ENCODE measurements around the gene CTU2. TPM values are rescaled to one million over a fixed set of nuclear protein-coding genes. Genes with fewer than 3 reads are reported as not detected.

Gene CTU2
- total RNA-seq, 1 experiment from 2014 or later, result 39.4 TPM

DNA sequence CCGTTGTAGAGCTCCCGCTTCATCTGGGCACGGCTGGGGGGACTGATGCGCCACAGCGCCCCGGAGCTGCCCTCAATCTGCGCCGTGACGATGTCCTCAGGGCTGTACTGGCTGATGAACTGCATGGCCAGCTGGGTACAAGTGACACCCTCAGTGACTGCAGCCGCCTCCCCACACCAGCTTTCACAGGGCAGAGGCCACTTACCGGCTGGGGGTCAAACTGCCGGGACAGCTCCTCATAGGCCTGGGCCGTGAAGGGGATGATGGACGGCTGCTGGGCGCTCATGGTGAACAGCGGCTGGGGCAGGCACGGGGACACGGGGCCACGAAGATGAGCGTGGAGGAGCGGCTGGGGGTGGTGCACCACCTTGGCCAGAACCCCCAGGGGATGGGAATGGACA, 10.3 kb downstream of the CTU2 start:
- H2AFZ ChIP-seq (ENCODE audit: low read length), result no peak overlapping the region
- H3K4me1 ChIP-seq (ENCODE audit: insufficient read depth, low read length), result no peaks in the 10 kb centered on the region
- TF ChIP-seq EZH2 (IDR thresholded peaks at IDR 0.05; ENCODE audit: low read length, unreplicated experiment), result no peak
- TF ChIP-seq, protein P1, sequence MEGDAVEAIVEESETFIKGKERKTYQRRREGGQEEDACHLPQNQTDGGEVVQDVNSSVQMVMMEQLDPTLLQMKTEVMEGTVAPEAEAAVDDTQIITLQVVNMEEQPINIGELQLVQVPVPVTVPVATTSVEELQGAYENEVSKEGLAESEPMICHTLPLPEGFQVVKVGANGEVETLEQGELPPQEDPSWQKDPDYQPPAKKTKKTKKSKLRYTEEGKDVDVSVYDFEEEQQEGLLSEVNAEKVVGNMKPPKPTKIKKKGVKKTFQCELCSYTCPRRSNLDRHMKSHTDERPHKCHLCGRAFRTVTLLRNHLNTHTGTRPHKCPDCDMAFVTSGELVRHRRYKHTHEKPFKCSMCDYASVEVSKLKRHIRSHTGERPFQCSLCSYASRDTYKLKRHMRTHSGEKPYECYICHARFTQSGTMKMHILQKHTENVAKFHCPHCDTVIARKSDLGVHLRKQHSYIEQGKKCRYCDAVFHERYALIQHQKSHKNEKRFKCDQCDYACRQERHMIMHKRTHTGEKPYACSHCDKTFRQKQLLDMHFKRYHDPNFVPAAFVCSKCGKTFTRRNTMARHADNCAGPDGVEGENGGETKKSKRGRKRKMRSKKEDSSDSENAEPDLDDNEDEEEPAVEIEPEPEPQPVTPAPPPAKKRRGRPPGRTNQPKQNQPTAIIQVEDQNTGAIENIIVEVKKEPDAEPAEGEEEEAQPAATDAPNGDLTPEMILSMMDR (conservative IDR thresholded peaks at IDR 0.05; ENCODE audit: low read depth, low read length), result no peak
- ChIA-PET POLR2A (ENCODE audit: unreplicated experiment) (no interaction called here), CTCF (no interaction called here)
- no peaks in the 10 kb centered on the region for H3K27me3 ChIP-seq (ENCODE audit: low read length)
- H3K9ac ChIP-seq (ENCODE audit: low read length), result no peak overlapping the region
- no peak for ATAC-seq
- intact Hi-C loops (cut with micrococcal nuclease), result no loop called here
- DNase-seq, result no peak
- no peak overlapping the region for H3K27ac ChIP-seq (ENCODE audit: low read length)
- no peaks in the 10 kb centered on the region for H3K9me2 ChIP-seq (replicated peaks; ENCODE audit: low read length)
- H3K36me3 ChIP-seq (ENCODE audit: low read depth, low read length), result peaks cover 4% of the 10 kb centered on the region; the same call in 1 of the 2 replicates
- H3K4me3 ChIP-seq (ENCODE audit: low read length), result no peak overlapping the region
- no peaks in the 10 kb centered on the region for H3F3A ChIP-seq (ENCODE audit: low read length, unreplicated experiment)
- no peaks in the 10 kb centered on the region for H4K20me1 ChIP-seq (ENCODE audit: low read length)
- no TSS peak for BruUV-seq (replicated peaks)
- no peaks in the 10 kb centered on the region for H3K9me3 ChIP-seq (ENCODE audit: low read length)
- no peak overlapping the region for H3K4me2 ChIP-seq (ENCODE audit: low read length)
- 0 out of 2 replicates have a peak, but pooled peaks cover 4% of the 10 kb centered on the region for H3K79me2 ChIP-seq (ENCODE audit: low read length)

DNA sequence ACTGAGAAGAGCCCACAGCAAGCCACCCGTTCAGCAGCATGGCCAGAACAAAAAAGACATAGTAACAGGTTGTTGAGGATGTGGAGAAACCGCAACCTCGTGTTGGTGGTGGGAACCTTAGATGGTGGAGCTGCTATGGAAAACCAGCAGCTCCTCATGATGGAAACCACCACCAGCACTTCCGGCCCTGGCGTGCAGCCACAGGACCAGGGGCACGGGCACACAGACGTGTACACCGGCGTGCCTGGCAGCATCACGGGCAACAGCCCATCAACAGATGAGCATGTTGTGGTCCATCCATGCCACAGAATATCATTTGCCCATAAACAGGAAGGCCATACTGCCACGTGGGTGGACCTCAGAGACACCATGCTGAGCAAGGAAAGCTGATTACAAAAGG, 11.9 kb downstream of the CTU2 start:
- Histone ChIP-seq H3K4me1 (ENCODE audit: insufficient read depth, low read length) (no peaks in the 10 kb centered on the region), H3F3A (ENCODE audit: low read length, unreplicated experiment) (no peaks in the 10 kb centered on the region), H3K36me3 (ENCODE audit: low read depth, low read length) (peaks cover 4% of the 10 kb centered on the region; the same call in 1 of the 2 replicates), H3K9ac (ENCODE audit: low read length) (no peak overlapping the region), H2AFZ (ENCODE audit: low read length) (no peak overlapping the region), H4K20me1 (ENCODE audit: low read length) (no peaks in the 10 kb centered on the region), H3K9me3 (ENCODE audit: low read length) (no peaks in the 10 kb centered on the region), H3K4me3 (ENCODE audit: low read length) (no peak overlapping the region), H3K4me2 (ENCODE audit: low read length) (no peak overlapping the region), H3K9me2 (replicated peaks; ENCODE audit: low read length) (no peaks in the 10 kb centered on the region), H3K27me3 (ENCODE audit: low read length) (no peaks in the 10 kb centered on the region), H3K27ac (ENCODE audit: low read length) (no peak overlapping the region), H3K79me2 (ENCODE audit: low read length) (no peaks in the 10 kb centered on the region)
- ChIA-PET CTCF (no interaction called here), POLR2A (ENCODE audit: unreplicated experiment) (no interaction called here)
- intact Hi-C loops (cut with micrococcal nuclease), result no loop called here
- ATAC-seq (no peak), DNase-seq (no peak)
- BruUV-seq (replicated peaks), result TSS peak; percentile 20
- no peak for TF ChIP-seq EZH2phosphoT487 (IDR thresholded peaks at IDR 0.05; ENCODE audit: borderline replicate concordance, low read length)
- TF ChIP-seq EZH2 (IDR thresholded peaks at IDR 0.05; ENCODE audit: low read length, unreplicated experiment), result no peak
- TF ChIP-seq, protein P1 (conservative IDR thresholded peaks at IDR 0.05; ENCODE audit: low read depth, low read length), result no peak

DNA sequence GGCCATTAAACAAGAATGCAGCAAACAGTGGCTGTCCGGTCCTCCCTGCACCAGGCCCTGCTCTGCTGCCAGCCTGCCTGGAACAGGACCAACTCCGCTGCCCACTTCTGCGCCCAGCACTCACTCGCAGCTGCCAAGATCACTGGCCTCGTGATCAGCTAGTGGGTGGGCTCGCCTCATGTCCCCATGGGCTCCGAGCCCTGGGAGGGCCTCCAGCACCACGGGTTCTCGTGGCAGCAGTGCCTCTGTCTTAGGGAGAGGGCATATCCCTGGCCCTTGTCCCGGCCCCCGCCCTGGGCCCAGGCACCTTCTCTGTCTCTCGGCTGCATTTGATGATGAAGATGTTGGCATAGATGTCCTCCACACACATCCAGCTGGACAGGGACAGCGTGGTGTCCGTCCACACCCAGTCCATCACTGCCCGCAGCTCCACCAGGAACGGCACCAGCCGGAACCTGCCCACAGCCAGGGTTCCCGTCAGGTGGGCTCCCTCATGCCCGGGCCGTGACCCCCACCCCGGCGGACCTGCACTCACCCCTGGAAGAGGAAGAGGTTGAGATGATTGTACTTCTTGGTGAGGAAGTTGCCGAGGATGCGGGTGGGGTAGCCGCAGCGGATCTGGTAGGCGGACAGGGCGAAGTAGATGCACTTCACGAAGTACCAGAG, 13.1 kb downstream of the CTU2 start:
- BruUV-seq (replicated peaks), result no TSS peak
- ATAC-seq (no peak), DNase-seq (no peak)
- H2AFZ ChIP-seq (ENCODE audit: low read length), result no peak overlapping the region
- POLR2A ChIA-PET (ENCODE audit: unreplicated experiment), result no interaction called here
- H3K27ac ChIP-seq (ENCODE audit: low read length), result no peak overlapping the region
- CTCF ChIA-PET, result no interaction called here
- H3K4me2 ChIP-seq (ENCODE audit: low read length), result no peak overlapping the region
- H3K9me2 ChIP-seq (replicated peaks; ENCODE audit: low read length), result no peaks in the 10 kb centered on the region
- H3K9me3 ChIP-seq (ENCODE audit: low read length), result no peaks in the 10 kb centered on the region
- no peaks in the 10 kb centered on the region for H3K27me3 ChIP-seq (ENCODE audit: low read length)
- H4K20me1 ChIP-seq (ENCODE audit: low read length), result no peaks in the 10 kb centered on the region
- H3K4me3 ChIP-seq (ENCODE audit: low read length), result no peak overlapping the region
- H3K4me1 ChIP-seq (ENCODE audit: insufficient read depth, low read length), result no peaks in the 10 kb centered on the region
- intact Hi-C loops (cut with micrococcal nuclease), result no loop called here
- no peaks in the 10 kb centered on the region for H3F3A ChIP-seq (ENCODE audit: low read length, unreplicated experiment)
- TF ChIP-seq EZH2 (IDR thresholded peaks at IDR 0.05; ENCODE audit: low read length, unreplicated experiment) (no peak), EZH2phosphoT487 (IDR thresholded peaks at IDR 0.05; ENCODE audit: borderline replicate concordance, low read length) (no peak)
- TF ChIP-seq, protein P1 (conservative IDR thresholded peaks at IDR 0.05; ENCODE audit: low read depth, low read length), result no peak
- no peaks in the 10 kb centered on the region for H3K79me2 ChIP-seq (ENCODE audit: low read length)
- H3K9ac ChIP-seq (ENCODE audit: low read length), result no peak overlapping the region
- H3K36me3 ChIP-seq (ENCODE audit: low read depth, low read length), result peaks cover 7% of the 10 kb centered on the region; the same call in 1 of the 2 replicates
